GM12801 (cell line): Measurements from ENCODE around the gene STAT3.

Experiments
- TF ChIP-seq, protein P1 (sequence below): IDR thresholded peaks from one replicate; pipeline ENCODE4 v1.5.1; 2011; ENCODE audit warnings: control low read depth; ENCODE audit not compliant: insufficient read length; ENCODE audit errors: extremely low read depth

STAT3 gene

DNA sequence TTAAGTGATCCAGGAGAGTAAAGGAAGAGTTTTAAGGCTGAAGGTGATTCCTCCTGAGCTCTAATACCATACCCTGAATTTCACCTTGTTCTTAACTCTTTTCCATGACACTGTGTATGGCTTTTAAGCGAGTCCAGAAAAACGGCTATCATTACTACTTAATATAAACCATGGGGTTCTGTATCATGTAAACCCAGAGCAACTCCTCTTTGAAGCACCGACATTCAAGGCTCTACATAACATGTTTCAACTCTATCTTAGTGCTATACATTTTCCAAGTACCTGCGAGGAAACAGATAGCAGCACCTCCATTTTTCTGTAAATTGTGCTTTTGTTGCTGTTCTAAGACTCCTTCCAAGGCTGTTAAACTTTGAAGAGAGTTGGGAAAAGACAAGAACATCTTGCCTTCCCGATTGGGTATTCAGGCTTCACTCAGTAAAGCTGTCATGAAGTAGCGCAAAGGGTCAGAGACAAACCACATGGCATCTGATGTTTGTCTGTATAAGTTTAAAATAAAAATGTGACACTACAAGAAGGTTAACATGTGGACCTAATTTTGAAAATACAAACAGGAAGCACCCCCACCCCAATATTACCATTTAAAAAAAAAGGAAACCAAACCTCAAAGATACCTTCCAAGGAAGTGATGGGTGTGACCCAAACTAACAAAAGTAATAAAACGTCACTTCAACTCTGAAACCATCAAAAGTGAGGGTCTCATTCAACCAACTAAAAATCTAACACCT is 115.9 kb downstream of the STAT3 start:
- TF ChIP-seq, protein P1, sequence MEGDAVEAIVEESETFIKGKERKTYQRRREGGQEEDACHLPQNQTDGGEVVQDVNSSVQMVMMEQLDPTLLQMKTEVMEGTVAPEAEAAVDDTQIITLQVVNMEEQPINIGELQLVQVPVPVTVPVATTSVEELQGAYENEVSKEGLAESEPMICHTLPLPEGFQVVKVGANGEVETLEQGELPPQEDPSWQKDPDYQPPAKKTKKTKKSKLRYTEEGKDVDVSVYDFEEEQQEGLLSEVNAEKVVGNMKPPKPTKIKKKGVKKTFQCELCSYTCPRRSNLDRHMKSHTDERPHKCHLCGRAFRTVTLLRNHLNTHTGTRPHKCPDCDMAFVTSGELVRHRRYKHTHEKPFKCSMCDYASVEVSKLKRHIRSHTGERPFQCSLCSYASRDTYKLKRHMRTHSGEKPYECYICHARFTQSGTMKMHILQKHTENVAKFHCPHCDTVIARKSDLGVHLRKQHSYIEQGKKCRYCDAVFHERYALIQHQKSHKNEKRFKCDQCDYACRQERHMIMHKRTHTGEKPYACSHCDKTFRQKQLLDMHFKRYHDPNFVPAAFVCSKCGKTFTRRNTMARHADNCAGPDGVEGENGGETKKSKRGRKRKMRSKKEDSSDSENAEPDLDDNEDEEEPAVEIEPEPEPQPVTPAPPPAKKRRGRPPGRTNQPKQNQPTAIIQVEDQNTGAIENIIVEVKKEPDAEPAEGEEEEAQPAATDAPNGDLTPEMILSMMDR: no peak

DNA sequence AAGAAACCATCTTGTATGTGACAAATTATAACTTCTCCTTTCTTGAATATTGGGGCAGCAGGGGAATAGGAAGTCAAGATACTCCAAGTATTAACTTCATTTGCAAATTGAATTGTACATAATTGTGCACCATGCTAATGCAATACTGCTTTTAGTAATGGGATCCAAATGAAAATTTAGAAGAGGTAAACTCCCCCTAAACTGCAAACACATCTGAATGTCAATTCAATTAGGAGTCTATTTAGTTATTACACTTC is 116.5 kb downstream of the STAT3 start:
- TF ChIP-seq, protein P1: no peak

DNA sequence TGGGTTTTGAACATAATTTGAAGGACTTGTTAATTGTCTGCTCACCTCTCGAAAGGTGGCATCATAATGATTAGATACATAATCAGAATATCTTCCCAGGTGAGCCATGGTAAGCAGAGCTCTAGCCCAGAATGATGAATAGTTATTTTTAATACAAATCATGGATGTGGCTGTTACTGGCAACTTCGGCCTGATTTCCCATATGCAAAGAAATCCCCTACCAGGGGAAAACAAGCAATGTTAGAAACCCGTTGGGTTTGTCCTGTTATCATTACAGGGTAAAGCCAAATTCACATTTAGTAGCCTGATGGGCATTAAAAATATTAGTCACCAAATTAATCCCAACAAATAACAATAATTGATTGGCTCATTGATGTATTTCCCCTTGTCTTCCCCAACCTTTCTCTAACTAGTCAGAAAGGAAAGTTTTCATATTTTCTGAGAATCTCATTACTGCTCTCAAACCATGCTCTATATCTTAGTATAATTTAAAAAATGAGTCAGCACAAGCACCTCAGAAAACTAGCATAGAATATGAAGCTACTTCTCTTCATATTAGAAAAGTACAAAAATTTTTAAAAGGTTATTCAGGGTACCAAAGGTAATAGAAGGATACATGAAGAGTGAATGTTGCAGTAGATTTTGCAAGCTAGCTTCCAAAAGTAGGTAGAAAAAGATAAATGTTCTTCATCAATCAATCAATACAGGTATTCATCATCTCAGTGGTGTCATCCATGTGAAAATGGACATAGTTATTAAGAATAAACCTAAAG is 117.0 kb downstream of the STAT3 start:
- TF ChIP-seq, protein P1: no peak

DNA sequence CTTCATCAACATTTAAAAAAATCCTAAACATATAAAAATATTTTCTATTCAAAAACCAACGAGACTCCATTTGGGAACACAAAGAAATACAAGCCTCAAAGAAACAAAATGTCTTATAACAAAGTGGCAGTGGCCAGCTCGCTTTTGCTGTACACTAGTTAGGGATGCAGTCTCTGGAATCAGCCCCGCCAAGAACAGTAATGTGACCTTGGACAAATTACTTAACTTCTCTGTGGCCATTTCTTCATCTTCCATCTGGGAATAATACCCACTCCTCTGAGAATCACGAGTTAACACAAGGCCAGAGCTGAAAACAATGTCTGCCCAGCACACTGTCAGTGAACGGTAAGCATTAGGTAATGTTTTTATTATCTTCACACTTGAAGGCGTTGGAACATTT is 117.6 kb downstream of the STAT3 start:
- TF ChIP-seq, protein P1: no peak

DNA sequence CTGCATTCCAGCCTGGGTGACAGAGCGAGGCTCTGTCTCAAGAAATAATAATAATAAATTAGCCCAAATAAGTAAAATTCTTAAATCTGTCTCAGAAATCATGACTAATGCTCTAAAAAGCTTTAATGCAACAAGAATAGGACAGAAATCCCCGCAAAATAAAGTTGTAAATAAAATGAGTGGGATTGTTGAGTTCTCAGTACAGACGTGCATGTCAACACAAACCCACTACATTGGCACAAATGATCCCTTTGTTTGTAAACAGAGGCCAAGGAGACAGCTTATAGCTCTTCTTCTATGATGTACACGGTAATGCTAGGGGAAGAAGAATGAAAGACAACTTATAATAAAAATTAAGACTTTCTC is 118.1 kb downstream of the STAT3 start:
- TF ChIP-seq, protein P1: no peak

DNA sequence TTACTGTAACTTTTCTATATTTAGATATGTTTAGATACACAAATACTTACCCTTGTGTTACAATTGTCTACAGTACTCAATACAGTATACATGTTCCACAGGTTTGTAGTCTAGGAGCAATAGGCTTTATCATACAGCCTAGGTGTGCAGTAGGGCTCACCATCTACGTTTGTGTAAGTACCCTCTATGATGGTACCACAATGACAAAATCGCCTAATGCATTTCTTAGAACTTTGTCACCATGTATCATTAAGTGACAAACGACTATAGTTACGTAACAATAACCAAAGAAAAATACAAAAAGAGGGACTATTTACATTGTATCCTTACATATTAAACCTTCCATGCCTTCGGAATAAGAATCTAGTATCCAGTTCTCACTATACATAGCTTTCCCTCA is 120.0 kb downstream of the STAT3 start:
- TF ChIP-seq, protein P1: no peak

DNA sequence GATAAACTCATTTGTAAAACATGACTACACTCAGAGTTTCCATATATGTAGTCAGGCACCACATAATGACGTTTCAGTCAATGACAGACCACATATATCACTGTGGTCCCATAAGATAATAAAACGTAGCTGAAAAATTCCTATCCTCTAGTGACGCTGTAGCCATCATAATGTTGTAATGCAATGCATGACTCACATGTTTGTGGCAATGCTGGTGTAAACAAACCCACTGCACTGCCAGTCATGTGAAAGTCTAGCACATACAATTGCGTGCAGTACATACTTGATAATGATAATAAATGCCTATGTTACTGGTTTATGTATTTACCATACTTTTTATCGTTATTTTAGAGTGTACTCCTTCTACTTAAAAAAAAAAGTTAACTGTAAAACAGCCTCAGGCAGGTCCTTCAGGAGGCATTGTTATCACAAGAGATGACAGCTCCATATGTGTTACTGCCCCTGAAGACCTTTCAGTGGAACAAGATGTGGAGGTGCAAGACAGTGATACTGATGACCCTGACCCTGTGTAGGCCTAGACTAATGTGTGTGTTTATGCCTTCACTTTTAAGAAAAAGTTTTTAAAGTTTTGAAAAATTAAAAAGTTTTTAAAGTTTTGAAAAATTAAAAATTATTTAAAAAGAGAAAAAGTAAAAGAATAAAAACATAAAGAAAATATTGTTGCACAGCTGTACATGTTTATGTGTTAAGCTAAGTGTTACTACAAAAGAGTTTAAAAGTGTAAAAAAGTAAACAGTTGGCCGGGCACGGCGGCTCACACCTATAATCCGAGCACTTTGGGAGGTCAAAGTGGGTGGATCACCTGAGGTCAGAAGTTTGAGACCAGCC is 121.1 kb downstream of the STAT3 start:
- TF ChIP-seq, protein P1: no peak
